Stimulated activated naive CD8-positive, alpha-beta T cell treated with anti-CD3 and anti-CD28 coated beads, Interleukin-15, Interleukin-2, amounts not matched to agents 100 ng/mL and 50 ng/mL, for 24 hours (primary cell): ENCODE data around the gene FER.
"Not testable (repeated sequence)": the region's sequence is repeated elsewhere in the genome, so short reads cannot be mapped to it uniquely, and the experiment has no call there.

Experiments
- H3K27ac Mint-ChIP-seq: one replicate; pipeline ENCODE4 v1.8.0; 2021; ENCODE audit warnings: mild to moderate bottlenecking, mixed read lengths
- H3K27me3 Mint-ChIP-seq: one replicate; pipeline ENCODE4 v1.8.0; 2021; ENCODE audit warnings: mixed read lengths
- H3K36me3 Mint-ChIP-seq: one replicate; pipeline ENCODE4 v1.8.0; 2021; ENCODE audit warnings: low read depth, mixed read lengths
- H3K4me1 Mint-ChIP-seq: one replicate; pipeline ENCODE4 v1.8.0; 2021; ENCODE audit warnings: low read depth, mixed read lengths
- H3K4me3 Mint-ChIP-seq: one replicate; pipeline ENCODE4 v1.8.0; 2021; ENCODE audit warnings: mild to moderate bottlenecking, mixed read lengths
- H3K9me3 Mint-ChIP-seq: one replicate; pipeline ENCODE4 v1.8.0; 2021; ENCODE audit warnings: mixed read lengths

The FER gene

GRCh38 chr5:108858959-108859358 is 111.3 kb downstream of the FER start:
- no peaks in the 10 kb centered on the region for H3K27me3 Mint-ChIP-seq
- H3K27ac Mint-ChIP-seq, result no peak overlapping the region
- peaks cover 5% of the 10 kb centered on the region for H3K4me1 Mint-ChIP-seq
- no peaks in the 10 kb centered on the region for H3K9me3 Mint-ChIP-seq
- no peaks in the 10 kb centered on the region for H3K36me3 Mint-ChIP-seq
- H3K4me3 Mint-ChIP-seq, result no peak overlapping the region

GRCh38 chr5:108862211-108862610 is 114.5 kb downstream of the FER start:
- no peak overlapping the region for H3K27ac Mint-ChIP-seq
- H3K4me3 Mint-ChIP-seq, result no peak overlapping the region
- peaks cover 5% of the 10 kb centered on the region for H3K4me1 Mint-ChIP-seq
- H3K27me3 Mint-ChIP-seq, result no peaks in the 10 kb centered on the region
- no peaks in the 10 kb centered on the region for H3K36me3 Mint-ChIP-seq
- H3K9me3 Mint-ChIP-seq, result no peaks in the 10 kb centered on the region

- H3K9me3 Mint-ChIP-seq, H3K27me3 Mint-ChIP-seq, H3K36me3 Mint-ChIP-seq, H3K4me1 Mint-ChIP-seq, H3K27ac Mint-ChIP-seq, H3K4me3 Mint-ChIP-seq: not testable (repeated sequence)
Observed at GRCh38 chr5:108866097-108866496, 118.4 kb downstream of the FER start.

GRCh38 chr5:108867656-108868055 is 120.0 kb downstream of the FER start:
- H3K27me3 Mint-ChIP-seq, result no peaks in the 10 kb centered on the region
- H3K9me3 Mint-ChIP-seq, result no peaks in the 10 kb centered on the region
- H3K4me1 Mint-ChIP-seq, result no peaks in the 10 kb centered on the region
- H3K36me3 Mint-ChIP-seq, result peaks cover 5% of the 10 kb centered on the region
- no peak overlapping the region for H3K4me3 Mint-ChIP-seq
- H3K27ac Mint-ChIP-seq, result no peak overlapping the region

- no peaks in the 10 kb centered on the region for H3K27me3 Mint-ChIP-seq
- H3K4me3 Mint-ChIP-seq, result no peak overlapping the region
- no peaks in the 10 kb centered on the region for H3K4me1 Mint-ChIP-seq
- H3K27ac Mint-ChIP-seq, result no peak overlapping the region
- no peaks in the 10 kb centered on the region for H3K9me3 Mint-ChIP-seq
- H3K36me3 Mint-ChIP-seq, result peaks cover 5% of the 10 kb centered on the region
Observed at GRCh38 chr5:108869066-108869465, 121.4 kb downstream of the FER start.

GRCh38 chr5:108876451-108876850 is 128.8 kb downstream of the FER start:
- Mint-ChIP-seq H3K4me1 (no peaks in the 10 kb centered on the region), H3K9me3 (no peaks in the 10 kb centered on the region), H3K36me3 (peaks cover 3% of the 10 kb centered on the region), H3K27ac (no peak overlapping the region), H3K27me3 (no peaks in the 10 kb centered on the region), H3K4me3 (no peak overlapping the region)

GRCh38 chr5:108878756-108879155 is 131.1 kb downstream of the FER start:
- no peak overlapping the region for H3K27ac Mint-ChIP-seq
- H3K4me3 Mint-ChIP-seq, result no peak overlapping the region

GRCh38 chr5:108881133-108881532 is 133.4 kb downstream of the FER start:
- Mint-ChIP-seq H3K4me3 (no peak overlapping the region), H3K4me1 (no peaks in the 10 kb centered on the region)

More at GRCh38 chr5:108878756-108879155, 131.1 kb downstream of the FER start:
- Mint-ChIP-seq H3K9me3 (no peaks in the 10 kb centered on the region), H3K27me3 (no peaks in the 10 kb centered on the region), H3K4me1 (no peaks in the 10 kb centered on the region), H3K36me3 (peaks cover 3% of the 10 kb centered on the region)

GRCh38 chr5:108884736-108885135 is 137.0 kb downstream of the FER start:
- Mint-ChIP-seq H3K27me3 (no peaks in the 10 kb centered on the region), H3K36me3 (peaks cover 12% of the 10 kb centered on the region), H3K9me3 (no peaks in the 10 kb centered on the region), H3K4me1 (no peaks in the 10 kb centered on the region), H3K4me3 (no peak overlapping the region), H3K27ac (no peak overlapping the region)

More at GRCh38 chr5:108881133-108881532, 133.4 kb downstream of the FER start:
- H3K27ac Mint-ChIP-seq, result no peak overlapping the region
- H3K36me3 Mint-ChIP-seq, result peaks cover 12% of the 10 kb centered on the region
- H3K9me3 Mint-ChIP-seq, result no peaks in the 10 kb centered on the region
- H3K27me3 Mint-ChIP-seq, result no peaks in the 10 kb centered on the region

GRCh38 chr5:108898257-108898656 is 150.6 kb downstream of the FER start:
- no peaks in the 10 kb centered on the region for H3K27me3 Mint-ChIP-seq
- no peak overlapping the region for H3K27ac Mint-ChIP-seq
- no peak overlapping the region for H3K4me3 Mint-ChIP-seq
- H3K4me1 Mint-ChIP-seq, result no peaks in the 10 kb centered on the region
- H3K36me3 Mint-ChIP-seq, result peaks cover 15% of the 10 kb centered on the region
- H3K9me3 Mint-ChIP-seq, result peaks cover 4% of the 10 kb centered on the region

- Mint-ChIP-seq H3K36me3 (peaks cover 11% of the 10 kb centered on the region), H3K27me3 (no peaks in the 10 kb centered on the region), H3K27ac (no peak overlapping the region), H3K4me3 (no peak overlapping the region), H3K4me1 (no peaks in the 10 kb centered on the region), H3K9me3 (peaks cover under 1% of the 10 kb centered on the region)
Observed at GRCh38 chr5:108898707-108899106, 151.0 kb downstream of the FER start.

- not testable (repeated sequence) for H3K27ac Mint-ChIP-seq, H3K4me3 Mint-ChIP-seq, H3K9me3 Mint-ChIP-seq, H3K4me1 Mint-ChIP-seq, H3K27me3 Mint-ChIP-seq, H3K36me3 Mint-ChIP-seq
Observed at GRCh38 chr5:108899244-108899643, 151.5 kb downstream of the FER start.

GRCh38 chr5:108900668-108901067 is 153.0 kb downstream of the FER start:
- Mint-ChIP-seq H3K4me1 (no peaks in the 10 kb centered on the region), H3K9me3 (no peaks in the 10 kb centered on the region), H3K27me3 (no peaks in the 10 kb centered on the region), H3K36me3 (peaks cover 3% of the 10 kb centered on the region), H3K27ac (no peak overlapping the region), H3K4me3 (no peak overlapping the region)

- Mint-ChIP-seq H3K4me1 (no peaks in the 10 kb centered on the region), H3K36me3 (peaks cover 8% of the 10 kb centered on the region), H3K27ac (no peak overlapping the region), H3K4me3 (no peak overlapping the region), H3K9me3 (no peaks in the 10 kb centered on the region), H3K27me3 (no peaks in the 10 kb centered on the region)
Observed at GRCh38 chr5:108905805-108906204, 158.1 kb downstream of the FER start.

- H3K27ac Mint-ChIP-seq, result no peak overlapping the region
- H3K9me3 Mint-ChIP-seq, result peaks cover 11% of the 10 kb centered on the region
- peaks cover 4% of the 10 kb centered on the region for H3K4me1 Mint-ChIP-seq
- no peak overlapping the region for H3K4me3 Mint-ChIP-seq
- no peaks in the 10 kb centered on the region for H3K27me3 Mint-ChIP-seq
- H3K36me3 Mint-ChIP-seq, result peaks cover 20% of the 10 kb centered on the region
Observed at GRCh38 chr5:108910627-108911026, 162.9 kb downstream of the FER start.

- H3K36me3 Mint-ChIP-seq, result peaks cover 20% of the 10 kb centered on the region
- H3K27ac Mint-ChIP-seq, result peak overlapping the region; percentile 57
- H3K4me1 Mint-ChIP-seq, result peaks cover 4% of the 10 kb centered on the region
- H3K9me3 Mint-ChIP-seq, result peaks cover 11% of the 10 kb centered on the region
- no peak overlapping the region for H3K4me3 Mint-ChIP-seq
- no peaks in the 10 kb centered on the region for H3K27me3 Mint-ChIP-seq
Observed at GRCh38 chr5:108911055-108911454, 163.4 kb downstream of the FER start.
